Stimulated activated memory B cell treated with anti-CD40 and anti-IgM and Interleukin-4, amounts not matched to agents 10 μg/mL and 1 μg/mL and 100 μg/mL, for 72 hours (primary cell): ENCODE data around the gene SFTPD.
A peak's percentile ranks its signal among the peaks of the same experiment; 100 is the strongest.
"Not testable (repeated sequence)": the region's sequence is repeated elsewhere in the genome, so short reads cannot be mapped to it uniquely, and the experiment has no call there.

Source experiments
- ATAC-seq: fragments of 150-1000 bp; cut with Tn5 transposase; 2 replicates; pipeline ENCODE4 v1.10.0; 2021
- H3K27ac Mint-ChIP-seq: one replicate; pipeline ENCODE4 v1.8.0; 2022; ENCODE audit warnings: mild to moderate bottlenecking, mixed read lengths
- H3K27me3 Mint-ChIP-seq: one replicate; pipeline ENCODE4 v1.8.0; 2022; ENCODE audit warnings: mixed read lengths
- H3K36me3 Mint-ChIP-seq: one replicate; pipeline ENCODE4 v1.8.0; 2022; ENCODE audit warnings: mixed read lengths
- H3K4me1 Mint-ChIP-seq: one replicate; pipeline ENCODE4 v1.8.0; 2022; ENCODE audit warnings: mixed read lengths
- H3K4me3 Mint-ChIP-seq: one replicate; pipeline ENCODE4 v1.8.0; 2022; ENCODE audit warnings: mild to moderate bottlenecking, moderate library complexity, mixed read lengths
- H3K9me3 Mint-ChIP-seq: one replicate; pipeline ENCODE4 v1.8.0; 2022; ENCODE audit warnings: mixed read lengths

The SFTPD gene

GRCh38 chr10:79948976-79949722, at the start of gene SFTPD:
Gene SFTPD (minus strand): TSS chr10:79949105. CDS start chr10:79946659, 2,446 bp downstream.
- Mint-ChIP-seq H3K36me3 (peaks cover 9% of the 10 kb centered on the region), H3K27me3 (peaks cover 11% of the 10 kb centered on the region), H3K4me1 (no peaks in the 10 kb centered on the region), H3K27ac (no peak within 1 kb of the TSS), H3K4me3 (no peak within 1 kb of the TSS), H3K9me3 (peaks cover 15% of the 10 kb centered on the region)
- no peak for ATAC-seq

- peaks cover 43% of the 10 kb centered on the region for H3K27me3 Mint-ChIP-seq
- no peak for ATAC-seq
- no peaks in the 10 kb centered on the region for H3K36me3 Mint-ChIP-seq
- no peak overlapping the region for H3K27ac Mint-ChIP-seq
- no peak overlapping the region for H3K4me3 Mint-ChIP-seq
- H3K4me1 Mint-ChIP-seq, result no peaks in the 10 kb centered on the region
- no peaks in the 10 kb centered on the region for H3K9me3 Mint-ChIP-seq
Measured at GRCh38 chr10:79995979-79996634, 47.2 kb upstream of the SFTPD start.

- no peak overlapping the region for H3K4me3 Mint-ChIP-seq
- no peak overlapping the region for H3K27ac Mint-ChIP-seq
- peaks cover 30% of the 10 kb centered on the region for H3K27me3 Mint-ChIP-seq
- no peak for ATAC-seq
- peaks cover 11% of the 10 kb centered on the region for H3K9me3 Mint-ChIP-seq
- no peaks in the 10 kb centered on the region for H3K4me1 Mint-ChIP-seq
- peaks cover 6% of the 10 kb centered on the region for H3K36me3 Mint-ChIP-seq
Measured at GRCh38 chr10:79994556-79994955, 45.7 kb upstream of the SFTPD start.

- H3K27me3 Mint-ChIP-seq, result peaks cover 42% of the 10 kb centered on the region
- not testable (repeated sequence) for H3K4me3 Mint-ChIP-seq
Measured at GRCh38 chr10:79988199-79988598, 39.3 kb upstream of the SFTPD start.

GRCh38 chr10:79986661-79987060, 37.8 kb upstream of the SFTPD start:
- not testable (repeated sequence) for ATAC-seq, H3K4me3 Mint-ChIP-seq, H3K27ac Mint-ChIP-seq, H3K36me3 Mint-ChIP-seq
- peaks cover 15% of the 10 kb centered on the region for H3K9me3 Mint-ChIP-seq
- peaks cover 21% of the 10 kb centered on the region for H3K4me1 Mint-ChIP-seq
- H3K27me3 Mint-ChIP-seq, result peaks cover 58% of the 10 kb centered on the region

More at GRCh38 chr10:79988199-79988598, 39.3 kb upstream of the SFTPD start:
- not testable (repeated sequence) for ATAC-seq, H3K36me3 Mint-ChIP-seq, H3K27ac Mint-ChIP-seq
- Mint-ChIP-seq H3K4me1 (peaks cover 15% of the 10 kb centered on the region), H3K9me3 (peaks cover 15% of the 10 kb centered on the region)

GRCh38 chr10:79985481-79986072, 36.7 kb upstream of the SFTPD start:
- Mint-ChIP-seq H3K27ac (no peak overlapping the region), H3K9me3 (peaks cover 11% of the 10 kb centered on the region), H3K27me3 (peaks cover 68% of the 10 kb centered on the region)

GRCh38 chr10:79984851-79985250, 35.9 kb upstream of the SFTPD start:
- peak; percentile 77 for ATAC-seq
- Mint-ChIP-seq H3K4me3 (no peak overlapping the region), H3K27me3 (peaks cover 76% of the 10 kb centered on the region), H3K9me3 (peaks cover 7% of the 10 kb centered on the region), H3K36me3 (peaks cover 5% of the 10 kb centered on the region), H3K4me1 (peaks cover 21% of the 10 kb centered on the region), H3K27ac (no peak overlapping the region)

More at GRCh38 chr10:79985481-79986072, 36.7 kb upstream of the SFTPD start:
- Mint-ChIP-seq H3K36me3 (peaks cover 8% of the 10 kb centered on the region), H3K4me1 (peaks cover 21% of the 10 kb centered on the region), H3K4me3 (no peak overlapping the region)
- no peak for ATAC-seq

GRCh38 chr10:79983286-79983909, 34.5 kb upstream of the SFTPD start:
- H3K9me3 Mint-ChIP-seq, result no peaks in the 10 kb centered on the region
- peaks cover 90% of the 10 kb centered on the region for H3K27me3 Mint-ChIP-seq
- H3K4me1 Mint-ChIP-seq, result peaks cover 21% of the 10 kb centered on the region
- ATAC-seq, result no peak
- no peak overlapping the region for H3K27ac Mint-ChIP-seq
- H3K4me3 Mint-ChIP-seq, result no peak overlapping the region
- H3K36me3 Mint-ChIP-seq, result no peaks in the 10 kb centered on the region

- no peaks in the 10 kb centered on the region for H3K36me3 Mint-ChIP-seq
- no peak overlapping the region for H3K4me3 Mint-ChIP-seq
- H3K4me1 Mint-ChIP-seq, result peaks cover 21% of the 10 kb centered on the region
- peaks cover 95% of the 10 kb centered on the region for H3K27me3 Mint-ChIP-seq
- H3K27ac Mint-ChIP-seq, result no peak overlapping the region
- ATAC-seq, result no peak
- H3K9me3 Mint-ChIP-seq, result no peaks in the 10 kb centered on the region
Measured at GRCh38 chr10:79982861-79983260, 34.0 kb upstream of the SFTPD start.

GRCh38 chr10:79982362-79982800, 33.5 kb upstream of the SFTPD start:
- peak; percentile 37 for ATAC-seq

GRCh38 chr10:79981450-79982361, 32.8 kb upstream of the SFTPD start:
- peak; percentile 55 for ATAC-seq

More at GRCh38 chr10:79982362-79982800, 33.5 kb upstream of the SFTPD start:
- Mint-ChIP-seq H3K27me3 (peaks cover 99% of the 10 kb centered on the region), H3K36me3 (no peaks in the 10 kb centered on the region), H3K4me1 (peaks cover 21% of the 10 kb centered on the region), H3K4me3 (peak overlapping the region; percentile 67), H3K9me3 (no peaks in the 10 kb centered on the region), H3K27ac (no peak overlapping the region)

GRCh38 chr10:79980711-79981110, 31.8 kb upstream of the SFTPD start:
- no peak for ATAC-seq
- H3K4me1 Mint-ChIP-seq, result peaks cover 21% of the 10 kb centered on the region
- no peak overlapping the region for H3K4me3 Mint-ChIP-seq
- H3K36me3 Mint-ChIP-seq, result no peaks in the 10 kb centered on the region
- H3K27me3 Mint-ChIP-seq, result peaks cover 90% of the 10 kb centered on the region
- no peak overlapping the region for H3K27ac Mint-ChIP-seq
- H3K9me3 Mint-ChIP-seq, result peaks cover 3% of the 10 kb centered on the region

More at GRCh38 chr10:79981450-79982361, 32.8 kb upstream of the SFTPD start:
- Mint-ChIP-seq H3K27ac (no peak overlapping the region), H3K4me1 (peaks cover 21% of the 10 kb centered on the region), H3K36me3 (no peaks in the 10 kb centered on the region), H3K4me3 (peak overlapping the region; percentile 73), H3K27me3 (peaks cover 99% of the 10 kb centered on the region), H3K9me3 (peaks cover 3% of the 10 kb centered on the region)

GRCh38 chr10:79979976-79980687, 31.2 kb upstream of the SFTPD start:
- Mint-ChIP-seq H3K4me3 (no peak overlapping the region), H3K4me1 (peaks cover 18% of the 10 kb centered on the region), H3K9me3 (peaks cover 6% of the 10 kb centered on the region), H3K36me3 (no peaks in the 10 kb centered on the region), H3K27ac (no peak overlapping the region), H3K27me3 (peaks cover 90% of the 10 kb centered on the region)
- ATAC-seq, result no peak
